Measurements from ENCODE around the gene PLEKHA8. TPM values are rescaled to one million over a fixed set of nuclear protein-coding genes. Genes with fewer than 3 reads are reported as not detected.

Gene PLEKHA8, protein sequence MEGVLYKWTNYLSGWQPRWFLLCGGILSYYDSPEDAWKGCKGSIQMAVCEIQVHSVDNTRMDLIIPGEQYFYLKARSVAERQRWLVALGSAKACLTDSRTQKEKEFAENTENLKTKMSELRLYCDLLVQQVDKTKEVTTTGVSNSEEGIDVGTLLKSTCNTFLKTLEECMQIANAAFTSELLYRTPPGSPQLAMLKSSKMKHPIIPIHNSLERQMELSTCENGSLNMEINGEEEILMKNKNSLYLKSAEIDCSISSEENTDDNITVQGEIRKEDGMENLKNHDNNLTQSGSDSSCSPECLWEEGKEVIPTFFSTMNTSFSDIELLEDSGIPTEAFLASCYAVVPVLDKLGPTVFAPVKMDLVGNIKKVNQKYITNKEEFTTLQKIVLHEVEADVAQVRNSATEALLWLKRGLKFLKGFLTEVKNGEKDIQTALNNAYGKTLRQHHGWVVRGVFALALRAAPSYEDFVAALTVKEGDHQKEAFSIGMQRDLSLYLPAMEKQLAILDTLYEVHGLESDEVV
- total RNA-seq = 10 to 100 TPM; 12.4 to 13.6 TPM
- long read RNA-seq, partial matches to known transcripts = 1 of 15 reads
- long read RNA-seq, other reads (novel, unspliced or antisense) = 5 of 15 reads

- ATAC-seq = peak; percentile 65
- intact Hi-C loops (cut with DNase I, micrococcal nuclease) = no loop called here
- DNase-seq = peak; percentile 88 to 89
These were observed at the start of gene PLEKHA8 for GRCh38 chr7:30028216-30028748. Gene PLEKHA8, plus strand, starts transcription at chr7:30028412. Its CDS starts 351 bp downstream, at chr7:30028763.

- no peak for DNase-seq
- intact Hi-C loops (cut with DNase I, micrococcal nuclease) = no loop called here
- no peak for ATAC-seq
These were observed 48.1 kb upstream of the PLEKHA8 start for GRCh38 chr7:29980151-29980550.

GRCh38 chr7:29987083-29987482, 41.1 kb upstream of the PLEKHA8 start:
- DNase-seq = no peak
- intact Hi-C loops (cut with DNase I, micrococcal nuclease) = no loop called here
- no peak for ATAC-seq

DNA sequence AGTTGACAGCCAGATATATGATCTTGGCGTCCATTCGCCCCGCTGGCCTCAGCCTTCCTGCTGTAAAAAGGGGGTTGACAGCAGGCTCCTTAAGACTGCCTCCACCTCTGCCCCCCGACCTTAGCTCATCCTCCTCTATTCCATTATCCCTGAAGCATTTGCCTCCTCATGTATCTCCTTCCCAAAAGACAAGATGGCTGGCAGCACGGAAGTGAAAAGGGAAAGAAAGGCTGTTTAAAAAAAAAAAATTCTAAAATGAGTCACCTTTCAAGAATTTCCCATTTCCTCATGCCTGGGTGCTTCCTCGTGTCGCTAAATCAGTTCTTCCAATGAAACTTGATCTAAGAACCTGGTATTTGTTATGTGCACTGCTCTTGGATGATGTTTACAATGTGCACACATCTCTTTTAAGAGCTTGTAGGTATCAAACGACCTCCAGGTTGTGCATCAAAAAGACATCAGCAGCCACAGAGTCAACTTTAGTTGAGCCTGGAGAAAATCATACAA, 40.3 kb upstream of the PLEKHA8 start:
- no peak for DNase-seq
- no peak for ATAC-seq
- intact Hi-C loops (cut with DNase I, micrococcal nuclease) = no loop called here

DNA sequence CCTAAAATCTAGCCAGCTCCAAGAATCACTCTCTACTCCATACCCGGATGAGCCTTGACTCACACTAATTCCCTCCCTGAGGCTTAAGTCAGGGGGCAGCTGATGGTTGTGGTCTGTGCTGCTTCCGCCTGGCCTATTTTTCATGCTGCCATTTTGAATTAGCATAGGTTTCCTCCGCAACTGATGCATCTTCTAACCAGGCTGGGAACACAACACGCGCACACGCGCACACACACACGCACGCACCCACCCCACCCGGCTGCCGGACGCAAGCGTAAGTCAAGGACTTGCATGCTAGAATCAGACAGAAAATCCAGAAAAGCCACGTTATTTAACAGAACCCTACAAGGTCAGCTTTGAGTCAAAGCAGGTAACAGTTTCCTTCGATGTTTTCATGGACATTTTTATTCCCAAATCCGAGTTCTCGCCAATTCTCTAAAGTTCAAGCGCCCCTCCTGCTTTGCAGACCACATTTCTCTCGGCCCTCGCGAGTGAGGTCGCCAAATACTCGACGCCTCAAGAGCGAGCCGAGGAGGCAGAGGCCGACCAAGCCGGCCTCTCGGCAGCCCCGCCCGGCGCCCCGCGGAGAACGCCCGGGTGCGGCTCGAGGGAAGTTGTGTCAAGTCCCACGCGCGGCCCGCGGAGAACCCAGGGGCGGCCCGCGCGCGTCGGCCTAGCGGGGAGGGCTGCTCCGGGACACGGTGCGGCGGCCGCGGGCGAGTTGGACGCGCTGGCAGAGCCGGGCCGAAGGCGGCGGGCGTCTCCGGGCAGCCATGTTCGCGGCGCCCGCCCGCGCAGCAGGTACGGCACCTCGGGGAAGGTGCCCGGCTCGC, 39.6 kb upstream of the PLEKHA8 start:
- intact Hi-C loops (cut with DNase I, micrococcal nuclease) = no loop called here
- DNase-seq (peak; percentile 31 to 56), ATAC-seq (peak; percentile 78)

DNA sequence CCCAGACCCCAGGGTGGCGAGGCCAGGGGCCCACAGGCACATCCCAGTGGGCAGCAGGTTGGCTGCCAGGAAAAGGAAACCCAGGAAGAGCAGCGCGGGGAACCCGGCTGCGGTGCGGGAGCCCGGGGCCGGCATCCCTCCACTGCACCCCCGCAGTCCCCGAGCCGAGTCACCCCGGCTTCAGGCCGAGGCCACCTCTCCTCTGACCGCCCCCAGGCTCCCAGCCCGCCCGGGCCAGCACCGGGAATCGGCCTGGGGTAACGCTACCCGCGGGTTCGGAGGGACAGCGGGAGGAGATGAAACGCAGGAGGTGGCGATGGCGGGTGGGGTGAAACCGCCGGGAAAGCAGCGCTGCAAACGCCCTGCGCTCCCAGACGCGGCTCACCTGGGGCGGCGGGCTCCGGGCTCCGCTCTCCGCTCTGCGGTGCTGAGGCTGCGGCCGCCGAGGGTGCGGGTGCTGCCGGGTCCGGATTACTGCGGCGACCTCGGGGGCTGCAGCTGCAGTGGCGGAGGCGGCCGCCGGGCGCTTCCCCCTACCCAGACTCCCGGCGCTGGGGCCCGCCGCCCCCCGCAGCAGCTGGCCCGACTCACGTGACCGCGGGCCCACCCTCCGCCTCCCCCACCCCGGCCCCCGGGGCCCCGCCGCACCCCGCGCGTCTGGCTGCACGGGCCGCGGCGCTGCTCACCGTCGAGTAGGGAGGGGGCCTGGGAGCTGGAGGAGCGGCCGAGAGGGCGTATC, 38.8 kb upstream of the PLEKHA8 start, which contains the start of gene SCRN1:
TSS of gene SCRN1 (minus strand) at position 545 of the 739 bp plus-strand sequence. CDS start 20,734 bp downstream, outside the sequence.
- intact Hi-C loops (cut with DNase I, micrococcal nuclease) = no loop called here
- DNase-seq (peak; percentile 45 to 48), ATAC-seq (peak; percentile 65)

GRCh38 chr7:29990931-29991330, 37.3 kb upstream of the PLEKHA8 start:
- DNase-seq (no peak), ATAC-seq (no peak)
- intact Hi-C loops (cut with DNase I, micrococcal nuclease) = no loop called here

DNA sequence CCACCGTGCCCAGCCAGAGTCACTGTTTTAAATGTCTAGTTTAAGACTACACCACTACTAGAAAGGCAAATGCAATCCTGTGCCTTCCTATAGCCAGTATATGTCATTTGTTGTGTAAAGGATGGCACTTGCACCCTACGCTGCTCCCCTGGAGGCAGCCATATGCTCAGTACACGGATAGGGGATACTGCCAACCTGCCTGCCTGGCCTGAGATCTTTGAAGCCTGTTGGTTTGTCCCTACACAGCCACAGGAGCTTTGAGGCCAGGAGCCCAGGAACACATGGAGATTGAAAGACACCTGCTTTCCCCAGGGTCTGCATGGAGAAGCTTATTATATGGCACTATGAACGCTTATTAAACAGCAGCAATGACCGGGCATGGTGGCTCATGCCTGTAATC, 36.3 kb upstream of the PLEKHA8 start:
- ATAC-seq = no peak
- intact Hi-C loops (cut with DNase I, micrococcal nuclease) = no loop called here
- DNase-seq = no peak

GRCh38 chr7:29993140-29993539, 35.1 kb upstream of the PLEKHA8 start:
- ATAC-seq = no peak
- intact Hi-C loops (cut with DNase I, micrococcal nuclease) = no loop called here
- DNase-seq = no peak

GRCh38 chr7:29995652-29996051, 32.6 kb upstream of the PLEKHA8 start:
- ATAC-seq (no peak), DNase-seq (no peak)
- intact Hi-C loops (cut with DNase I, micrococcal nuclease) = no loop called here

GRCh38 chr7:29996321-29996720, 31.9 kb upstream of the PLEKHA8 start:
- no peak for ATAC-seq
- DNase-seq = no peak
- intact Hi-C loops (cut with DNase I, micrococcal nuclease) = no loop called here

- intact Hi-C loops (cut with DNase I, micrococcal nuclease) = no loop called here
- DNase-seq = no peak
- ATAC-seq = no peak
These were observed 29.7 kb upstream of the PLEKHA8 start for GRCh38 chr7:29998489-29998888.

- intact Hi-C loops (cut with DNase I, micrococcal nuclease) = no loop called here
- DNase-seq = no peak
- ATAC-seq = no peak
These were observed 26.2 kb upstream of the PLEKHA8 start for GRCh38 chr7:30001998-30002397.

DNA sequence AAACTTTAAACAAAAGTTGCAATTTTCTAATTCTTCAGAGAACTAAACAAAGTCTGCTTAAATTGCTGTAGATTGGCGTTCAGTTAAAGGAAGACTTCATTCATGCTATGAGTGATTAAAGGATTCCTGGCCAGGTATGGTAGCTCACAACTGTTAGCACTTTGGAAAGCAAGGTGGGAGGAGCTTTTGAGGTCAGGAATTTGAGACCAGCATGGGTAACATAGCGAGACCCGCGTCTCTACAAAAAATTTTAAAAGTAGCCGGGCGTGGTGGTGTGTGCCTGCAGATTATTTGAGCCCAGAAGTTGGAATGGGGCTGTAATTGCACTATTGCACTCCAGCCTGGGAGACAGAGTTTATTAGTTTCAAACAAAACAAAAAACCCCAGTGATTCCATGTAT, 25.1 kb upstream of the PLEKHA8 start:
- DNase-seq (no peak), ATAC-seq (no peak)
- intact Hi-C loops (cut with DNase I, micrococcal nuclease) = no loop called here

DNA sequence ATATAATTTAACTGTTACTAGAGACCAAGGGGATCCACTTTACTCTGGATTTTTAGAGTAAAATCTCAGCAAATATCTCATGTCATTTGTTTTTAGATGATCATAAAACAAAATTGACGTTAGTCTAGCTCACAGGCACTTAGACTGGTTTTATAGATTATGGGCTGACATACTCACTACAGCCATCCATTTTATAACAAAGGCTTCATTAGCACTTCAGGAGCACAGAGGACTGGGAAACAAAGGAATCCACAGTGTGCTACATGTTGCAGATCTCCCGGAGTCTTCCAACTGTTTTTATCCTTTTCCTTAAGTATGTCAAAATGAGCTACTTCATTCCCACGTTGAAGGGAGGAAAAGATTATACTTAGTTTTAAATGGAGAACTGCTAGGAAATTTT, 22.7 kb upstream of the PLEKHA8 start:
- DNase-seq = no peak
- ATAC-seq = no peak
- intact Hi-C loops (cut with DNase I, micrococcal nuclease) = no loop called here

DNA sequence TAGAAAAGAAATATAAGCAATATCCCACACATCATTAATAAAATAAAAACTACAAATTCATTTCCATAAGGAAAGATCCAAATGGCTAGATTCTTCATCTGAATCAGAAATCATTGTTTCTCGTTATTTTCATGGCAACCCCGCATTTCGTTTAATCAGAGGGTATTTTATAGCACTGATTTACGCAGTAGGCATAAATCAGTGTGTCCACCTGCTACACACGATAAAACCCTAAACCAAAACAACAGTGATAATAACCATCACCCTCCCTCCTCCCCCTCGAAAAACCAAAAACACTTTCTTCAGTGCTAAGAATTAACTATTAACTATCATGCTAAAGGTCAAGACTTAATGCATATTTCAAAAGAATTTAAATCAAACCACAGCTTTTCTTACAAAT, 18.2 kb upstream of the PLEKHA8 start:
- intact Hi-C loops (cut with DNase I, micrococcal nuclease) = no loop called here
- ATAC-seq = no peak
- DNase-seq = no peak

DNA sequence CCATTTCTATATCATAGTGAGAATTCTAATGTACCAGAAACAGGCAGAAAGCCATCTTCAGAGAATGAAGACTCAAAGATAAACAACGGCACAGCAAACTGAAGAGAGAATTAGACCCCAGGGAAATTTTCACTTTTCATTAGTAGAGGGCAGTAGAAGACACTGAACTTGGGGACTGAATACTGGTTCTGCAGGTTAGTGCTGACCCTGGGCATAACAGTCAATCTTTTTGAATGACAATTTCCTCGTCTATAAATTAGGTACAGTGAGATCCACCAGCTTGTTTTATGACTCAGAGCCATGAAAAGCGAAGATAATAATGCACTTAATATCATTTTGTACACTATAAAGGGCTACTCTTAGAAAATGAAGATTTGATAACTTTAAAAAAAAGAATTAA, 15.5 kb upstream of the PLEKHA8 start:
- ATAC-seq (no peak), DNase-seq (no peak)
- intact Hi-C loops (cut with DNase I, micrococcal nuclease) = no loop called here

- DNase-seq = no peak
- intact Hi-C loops (cut with DNase I, micrococcal nuclease) = no loop called here
- no peak for ATAC-seq
These were observed 9.8 kb upstream of the PLEKHA8 start for GRCh38 chr7:30018451-30018850.

- intact Hi-C loops (cut with DNase I, micrococcal nuclease) = no loop called here
- DNase-seq (no peak), ATAC-seq (peak; percentile 37)
These were observed 8.8 kb upstream of the PLEKHA8 start for GRCh38 chr7:30019387-30019786.

All from left colon (tissue), 2 donors.